ENCODE results near the gene SNRPB. TPM values are rescaled to one million over a fixed set of nuclear protein-coding genes. Genes with fewer than 3 reads are reported as not detected.

SNRPB gene
- total and polyA plus RNA-seq, 2 donors (not counting 3 experiments of a cell fraction or from before 2014, with no cell fraction given), result 296 to 340 TPM

DNA sequence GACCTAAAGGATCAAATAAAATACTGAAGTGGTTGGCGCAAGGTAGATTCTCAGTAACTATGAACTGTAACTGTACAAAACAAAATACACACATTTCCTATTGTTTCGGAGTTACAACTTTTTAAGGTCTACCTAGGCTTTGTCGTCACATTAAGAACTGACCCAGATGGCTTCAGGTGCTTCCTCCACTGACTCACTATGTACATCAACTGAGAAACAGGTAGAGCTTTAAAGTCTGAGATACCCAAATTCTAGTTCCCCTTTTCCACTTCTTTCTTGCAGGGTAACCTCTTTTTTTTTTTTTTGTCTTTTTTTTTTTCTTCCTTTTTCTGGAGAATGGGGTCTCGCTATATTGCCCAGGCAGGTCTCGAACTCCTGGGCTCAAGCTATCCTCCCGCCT lies 5.5 kb downstream of the SNRPB start:
- TF ChIP-seq EZH2 (IDR thresholded peaks at IDR 0.05; ENCODE audit: borderline replicate concordance, low read depth, low read length, severe bottlenecking) (no peak), JUN (IDR thresholded peaks at IDR 0.05; ENCODE audit: borderline replicate concordance, insufficient read depth, insufficient read length, low read depth) (no peak), CTCF (IDR thresholded peaks at IDR 0.05; ENCODE audit: extremely low read depth in 1 of 2, insufficient read depth in 1 of 2, low read depth in 1 of 2, low read length in 2 of 2) (no peak), FOS (IDR thresholded peaks at IDR 0.05; ENCODE audit: borderline replicate concordance, insufficient read depth, low read length) (no peak), POLR2A (IDR thresholded peaks at IDR 0.05; ENCODE audit: low read depth, low read length) (no peak), MYC (IDR thresholded peaks at IDR 0.05; ENCODE audit: low read depth, low read length) (no peak), POLR2AphosphoS5 (IDR thresholded peaks at IDR 0.05; ENCODE audit: insufficient read depth, low read depth, low read length) (no peak)
- TF ChIP-seq, protein P1, sequence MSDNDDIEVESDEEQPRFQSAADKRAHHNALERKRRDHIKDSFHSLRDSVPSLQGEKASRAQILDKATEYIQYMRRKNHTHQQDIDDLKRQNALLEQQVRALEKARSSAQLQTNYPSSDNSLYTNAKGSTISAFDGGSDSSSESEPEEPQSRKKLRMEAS (IDR thresholded peaks at IDR 0.05; ENCODE audit: insufficient read depth, insufficient read length), result no peak
- BruUV-seq (replicated peaks), result no TSS peak
- H3K79me2 ChIP-seq (ENCODE audit: control insufficient read depth, insufficient read depth, low read length), result peaks cover 57% of the 10 kb centered on the region
- ChIA-PET POLR2A (interaction anchor here (0.7 kb wide), 3 partner anchors 29 to 714 kb away, joined by 6 to 8 read pairs (median 6); no protein-coding TSS in a partner anchor), CTCF (no interaction called here)
- no peak overlapping the region for H2AFZ ChIP-seq (ENCODE audit: low read depth, low read length)
- dilution Hi-C loops (cut with MboI; ENCODE audit: extremely low pct_ligation_motif_present, low sequenced_read_pairs) (no loop called here), intact Hi-C loops (cut with micrococcal nuclease) (no loop called here)
- no peaks in the 10 kb centered on the region for H3K9me1 ChIP-seq (replicated peaks; ENCODE audit: control insufficient read depth, extremely low read depth, insufficient read depth, low read length)
- H3K27me3 ChIP-seq (ENCODE audit: control insufficient read depth in 2 of 2, insufficient read depth in 2 of 2, low read length in 2 of 2), result no peaks in the 10 kb centered on the region
- no peak overlapping the region for H3K9ac ChIP-seq (replicated peaks; ENCODE audit: extremely low read depth, insufficient read depth, low read length)
- DNase-seq (ENCODE audit: low read depth, low spot score) (no peak), FAIRE-seq (no peak)
- H3K4me1 ChIP-seq (ENCODE audit: control insufficient read depth, extremely low read depth, insufficient read depth, low read length), result peaks cover 14% of the 10 kb centered on the region
- no peak overlapping the region for H3K4me2 ChIP-seq (ENCODE audit: insufficient read depth, low read length)
- H3K36me3 ChIP-seq (ENCODE audit: control insufficient read depth in 2 of 2, extremely low read depth in 1 of 2, insufficient read depth in 2 of 2, low read length in 2 of 2), result peaks cover 45 to 68% of the 10 kb centered on the region in 2 experiments
- no peak overlapping the region for H3K27ac ChIP-seq (ENCODE audit: insufficient read depth, low read depth, low read length)
- H3K9me3 ChIP-seq (replicated peaks; ENCODE audit: control insufficient read depth, insufficient read depth, low read length), result no peaks in the 10 kb centered on the region
- peaks cover 10% of the 10 kb centered on the region for H4K20me1 ChIP-seq (replicated peaks; ENCODE audit: control insufficient read depth, extremely low read depth, insufficient read depth, low read length)
- no peak overlapping the region for H3K4me3 ChIP-seq (replicated peaks in 1 of 3; ENCODE audit: insufficient read depth in 1 of 3, low read depth in 1 of 3, low read length in 3 of 3)

Measured in endothelial cell of umbilical vein (primary cell).